Esophagus muscularis mucosa (tissue), 4 donors: ENCODE results near the gene LMNTD2. TPM values are rescaled to one million over a fixed set of nuclear protein-coding genes. Genes with fewer than 3 reads are reported as not detected.
"Not testable (repeated sequence)": the region's sequence is repeated elsewhere in the genome, so short reads cannot be mapped to it uniquely, and the experiment has no call there.

Source experiments
- DNase-seq: peaks from one replicate; pipeline ENCODE4 v3.0.0-alpha.2; 2017; ENCODE audit errors: extremely low spot score
- H3K27ac ChIP-seq, 4 donors: fragments of 200-600 bp; sonication (generic); replicated peaks in 1 of 4; 1 replicate in 3 of 4; 2 replicates in 1 of 4; pipeline ENCODE4 v1.5.1; 2016 to 2019; ENCODE audit warnings: mild to moderate bottlenecking in 1 of 4
- H3K27me3 ChIP-seq, 4 donors: fragments of 200-600 bp; sonication (generic); one replicate each; pipeline versions ENCODE4 v1.5.1 to v1.6.0; 2016 to 2019
- H3K36me3 ChIP-seq, 4 donors: fragments of 200-600 bp; sonication (generic); one replicate each; pipeline ENCODE4 v1.5.1; 2016 to 2019
- H3K4me1 ChIP-seq, 4 donors: fragments of 200-600 bp; sonication (generic); one replicate each; pipeline ENCODE4 v1.5.1; 2016 to 2019
- H3K4me3 ChIP-seq, 4 donors: fragments of 200-600 bp; sonication (generic); 1 replicate in 2 of 4; 2 replicates in 2 of 4; pipeline ENCODE4 v1.5.1; 2016 to 2019; ENCODE audit warnings: mild to moderate bottlenecking in 4 of 4, moderate library complexity in 1 of 4
- H3K9me3 ChIP-seq, 4 donors: fragments of 200-600 bp; sonication (generic); 1 replicate in 3 of 4; 2 replicates in 1 of 4; pipeline ENCODE4 v1.5.1; 2016 to 2019
- EP300 ChIP-seq: sonication (generic); formaldehyde crosslinking; IDR thresholded peaks from one replicate; pipeline ENCODE4 v1.6.1; 2017; ENCODE audit warnings: antibody characterized with exemption
- POLR2A ChIP-seq: fragments of 450-650 bp; IDR thresholded peaks from one replicate; pipeline ENCODE4 v1.6.1; 2017; ENCODE audit warnings: antibody characterized with exemption, moderate library complexity, mild to moderate bottlenecking, low read depth
- POLR2AphosphoS5 ChIP-seq, 2 donors: sonication (generic); formaldehyde crosslinking; IDR thresholded peaks; one replicate each; pipeline ENCODE4 v1.6.1; 2017; ENCODE audit warnings: antibody characterized with exemption in 2 of 2
- WGBS: methylation state at CpG from one replicate; pipeline ENCODE4 v1.1.5; 2018; 5-methylcytosine and 5-hydroxymethylcytosine counted together
- intact Hi-C: fragments of 100-400 bp; cut with DNase I; formaldehyde crosslinking; loops from one replicate; pipeline ENCODE4 v1.15.1; 2023
- total RNA-seq, 4 donors: library from RNA; depleted of rRNA; stranded (reverse); fragments of >200 nt; gene quantifications; one replicate each; pipeline versions ENCODE4 v1.1.0 to v1.2.1, GENCODE V29; 2016
- TF ChIP-seq, protein P1 (sequence below), 3 experiments: fragments of 200-600 bp in 2 of 3; fragments of 450-650 bp in 1 of 3; sonication (generic) in 2 of 3; IDR thresholded peaks; one replicate each; pipeline ENCODE4 v1.5.1; 2017 to 2019; ENCODE audit warnings: antibody characterized with exemption in 3 of 3, mild to moderate bottlenecking in 2 of 3, moderate library complexity in 1 of 3

LMNTD2 gene
- total RNA-seq, 4 donors from 2014 or later, result 0.52 to 3.1 (median 1.7) TPM

GRCh38 chr11:575313-575995, 14.9 kb upstream of the LMNTD2 start:
- no peak for DNase-seq
- H3K9me3 ChIP-seq, result no peaks in the 10 kb centered on the region
- TF ChIP-seq POLR2A (peak; percentile 44), EP300 (no peak), POLR2AphosphoS5 (IDR thresholded peaks at IDR 0.05) (peak; percentile 12 to 77)
- TF ChIP-seq, protein P1, sequence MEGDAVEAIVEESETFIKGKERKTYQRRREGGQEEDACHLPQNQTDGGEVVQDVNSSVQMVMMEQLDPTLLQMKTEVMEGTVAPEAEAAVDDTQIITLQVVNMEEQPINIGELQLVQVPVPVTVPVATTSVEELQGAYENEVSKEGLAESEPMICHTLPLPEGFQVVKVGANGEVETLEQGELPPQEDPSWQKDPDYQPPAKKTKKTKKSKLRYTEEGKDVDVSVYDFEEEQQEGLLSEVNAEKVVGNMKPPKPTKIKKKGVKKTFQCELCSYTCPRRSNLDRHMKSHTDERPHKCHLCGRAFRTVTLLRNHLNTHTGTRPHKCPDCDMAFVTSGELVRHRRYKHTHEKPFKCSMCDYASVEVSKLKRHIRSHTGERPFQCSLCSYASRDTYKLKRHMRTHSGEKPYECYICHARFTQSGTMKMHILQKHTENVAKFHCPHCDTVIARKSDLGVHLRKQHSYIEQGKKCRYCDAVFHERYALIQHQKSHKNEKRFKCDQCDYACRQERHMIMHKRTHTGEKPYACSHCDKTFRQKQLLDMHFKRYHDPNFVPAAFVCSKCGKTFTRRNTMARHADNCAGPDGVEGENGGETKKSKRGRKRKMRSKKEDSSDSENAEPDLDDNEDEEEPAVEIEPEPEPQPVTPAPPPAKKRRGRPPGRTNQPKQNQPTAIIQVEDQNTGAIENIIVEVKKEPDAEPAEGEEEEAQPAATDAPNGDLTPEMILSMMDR (IDR thresholded peaks at IDR 0.05), result peak in 1 of 3 experiments; percentile 7
- no peaks in the 10 kb centered on the region for H3K27me3 ChIP-seq
- no peaks in the 10 kb centered on the region for H3K36me3 ChIP-seq
- intact Hi-C loops, result no loop called here
- 0% methylated on average over 5 of the region's 81 CpGs for WGBS
- H3K27ac ChIP-seq, result peak overlapping the region; percentile 78 to 94 (median 90)
- H3K4me3 ChIP-seq, result peak overlapping the region; percentile 64 to 94 (median 76)
- peaks cover 42 to 54% (median 51%) of the 10 kb centered on the region in 4 donors for H3K4me1 ChIP-seq

GRCh38 chr11:574632-575312, 14.2 kb upstream of the LMNTD2 start:
- Histone ChIP-seq H3K4me3 (peak overlapping the region; percentile 64 to 94 (median 76)), H3K9me3 (no peaks in the 10 kb centered on the region), H3K27me3 (no peaks in the 10 kb centered on the region), H3K36me3 (no peaks in the 10 kb centered on the region), H3K4me1 (peaks cover 37 to 48% (median 44%) of the 10 kb centered on the region in 4 donors), H3K27ac (peak overlapping the region; percentile 78 to 94 (median 90))
- DNase-seq, result no peak
- TF ChIP-seq POLR2A (no peak), EP300 (no peak), POLR2AphosphoS5 (IDR thresholded peaks at IDR 0.05) (no peak)
- TF ChIP-seq, protein P1 (IDR thresholded peaks at IDR 0.05), result no peak
- 45% methylated on average over 19 of the region's 25 CpGs for WGBS
- intact Hi-C loops, result no loop called here

DNA sequence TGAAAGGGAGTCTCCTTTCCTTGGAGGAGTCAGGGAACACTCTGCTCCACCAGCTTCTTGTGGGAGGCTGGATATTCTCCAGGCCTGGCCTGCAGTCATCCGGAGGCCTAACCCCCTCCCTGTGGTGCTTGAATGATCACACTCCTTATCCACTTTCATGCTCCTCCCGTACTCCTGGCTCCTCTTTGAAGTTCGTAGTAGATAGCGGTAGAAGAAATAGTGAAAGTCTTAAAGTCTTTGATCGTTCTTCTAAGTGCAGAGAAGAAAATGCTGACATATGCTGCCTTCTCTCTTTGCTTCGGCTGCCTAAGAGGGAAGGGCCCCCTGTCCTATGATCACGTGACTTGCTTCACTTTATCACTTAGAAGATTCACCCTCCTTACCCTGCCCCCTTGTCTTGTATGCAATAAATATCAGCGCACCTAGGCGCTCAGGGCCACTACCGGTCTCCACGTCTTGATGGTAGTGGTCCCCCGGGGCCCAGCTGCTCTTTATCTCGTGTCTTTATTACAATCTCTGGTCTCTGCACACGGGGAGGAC, 13.6 kb upstream of the LMNTD2 start:
- H3K36me3 ChIP-seq, H3K9me3 ChIP-seq, DNase-seq, H3K27me3 ChIP-seq, intact Hi-C loops: not testable (repeated sequence)
- Histone ChIP-seq H3K27ac (peak overlapping the region in 1 of 4 donors; percentile 5), H3K4me3 (peak overlapping the region in 1 of 4 donors; percentile 94), H3K4me1 (peaks cover 35 to 48% (median 44%) of the 10 kb centered on the region in 4 donors)
- TF ChIP-seq POLR2AphosphoS5 (IDR thresholded peaks at IDR 0.05), result peak in 1 of 2 donors; percentile 15
- 71% methylated on average over 13 of the region's 14 CpGs for WGBS

DNA sequence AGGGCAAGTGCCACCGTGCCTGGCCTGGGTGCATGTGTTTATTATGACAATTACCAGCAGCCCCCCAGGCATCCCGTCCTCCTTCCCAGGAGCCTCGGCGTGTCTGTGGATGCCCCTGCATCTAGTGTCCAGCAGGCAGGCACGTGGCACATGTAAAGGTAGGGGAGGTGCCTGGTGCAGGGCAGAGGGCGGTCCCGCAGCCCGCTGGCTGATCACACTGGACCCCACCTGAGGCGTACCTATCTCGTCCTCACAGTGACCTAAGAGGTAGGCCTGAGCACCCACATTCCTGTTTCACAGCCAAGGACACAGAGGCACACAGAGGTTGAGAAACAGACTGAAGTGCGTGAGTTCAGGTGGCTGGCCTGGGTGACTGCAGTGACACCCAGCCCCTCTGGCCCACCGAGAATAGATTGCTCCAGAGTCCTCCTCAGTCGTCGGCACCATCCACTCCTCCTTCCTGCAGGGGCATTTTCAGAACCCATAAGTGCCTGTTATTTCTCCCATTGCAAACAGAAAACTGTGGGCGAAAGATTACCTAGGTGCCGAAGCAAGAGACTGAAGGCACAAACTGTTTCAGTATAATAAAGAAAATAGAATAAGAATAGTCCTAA, 12.7 kb upstream of the LMNTD2 start:
- 93% methylated on average over 9 of the region's 16 CpGs for whole genome bisulfite sequencing
- H3K36me3 ChIP-seq, result no peaks in the 10 kb centered on the region
- TF ChIP-seq EP300 (no peak), POLR2AphosphoS5 (IDR thresholded peaks at IDR 0.05) (no peak), POLR2A (no peak)
- TF ChIP-seq, protein P1 (IDR thresholded peaks at IDR 0.05), result no peak
- no peaks in the 10 kb centered on the region for H3K9me3 ChIP-seq
- H3K27ac ChIP-seq, result peak overlapping the region in 1 of 4 donors; percentile 65
- no peaks in the 10 kb centered on the region for H3K27me3 ChIP-seq
- no peak overlapping the region for H3K4me3 ChIP-seq
- H3K4me1 ChIP-seq, result peaks cover 29 to 44% (median 39%) of the 10 kb centered on the region in 4 donors
- intact Hi-C loops, result no loop called here
- DNase-seq, result no peak

DNA sequence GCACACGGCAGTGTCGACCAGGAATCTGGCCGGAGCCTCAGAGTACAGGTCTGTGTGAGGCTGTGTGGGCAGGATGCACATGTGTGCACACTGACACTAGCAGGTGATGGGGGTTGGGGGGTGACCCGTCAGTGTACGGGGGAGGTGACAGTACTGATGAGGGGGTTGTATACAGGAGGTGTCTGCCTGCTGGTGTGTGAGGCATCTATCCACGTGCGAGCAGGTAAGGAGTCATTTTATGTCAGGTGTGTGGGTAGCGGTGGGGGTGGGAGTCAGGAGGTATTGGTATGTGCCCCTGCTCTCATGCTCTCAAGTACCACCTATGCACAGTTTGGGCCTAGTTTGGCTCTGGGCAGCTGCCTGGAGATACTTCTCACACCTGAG, 11.3 kb upstream of the LMNTD2 start:
- H3K36me3 ChIP-seq, result no peaks in the 10 kb centered on the region
- peaks cover 21 to 40% (median 38%) of the 10 kb centered on the region in 4 donors for H3K4me1 ChIP-seq
- WGBS, result 73% methylated on average over 8 of the region's 8 CpGs
- no peak for DNase-seq
- H3K27ac ChIP-seq, result no peak overlapping the region
- TF ChIP-seq EP300, result no peak
- TF ChIP-seq POLR2AphosphoS5 (IDR thresholded peaks at IDR 0.05), result no peak
- TF ChIP-seq POLR2A, result no peak
- TF ChIP-seq, protein P1 (IDR thresholded peaks at IDR 0.05), result no peak
- intact Hi-C loops, result no loop called here
- H3K27me3 ChIP-seq, result no peaks in the 10 kb centered on the region
- H3K9me3 ChIP-seq, result no peaks in the 10 kb centered on the region
- H3K4me3 ChIP-seq, result no peak overlapping the region
